GM23338 (cell line): ENCODE measurements around the gene OGG1. TPM values are rescaled to one million over a fixed set of nuclear protein-coding genes. Genes with fewer than 3 reads are reported as not detected.

Experiments used
- ATAC-seq: fragments of 200-7000 bp; cut with Tn5 transposase; 3 replicates; pipeline ENCODE4 v1.9.1; 2020
- DNase-seq: peaks from one replicate; pipeline ENCODE4 v3.0.0-alpha.2; 2015; ENCODE audit warnings: low spot score
- H2AFZ ChIP-seq: fragments of 200-600 bp; sonication (generic); 2 replicates; pipeline ENCODE4 v1.8.0; 2016; ENCODE audit warnings: antibody characterized with exemption, mild to moderate bottlenecking, moderate library complexity
- H3F3A ChIP-seq: fragments of 200-600 bp; sonication (generic); replicated peaks from 2 replicates; pipeline ENCODE4 v1.8.0; 2017; ENCODE audit warnings: antibody characterized with exemption, mixed run types, low read depth
- H3K27ac ChIP-seq: fragments of 200-600 bp; sonication (generic); 2 replicates; pipeline ENCODE4 v1.6.1; 2016; ENCODE audit warnings: low read depth
- H3K27me3 ChIP-seq: fragments of 200-600 bp; sonication (generic); 2 replicates; pipeline ENCODE4 v1.8.0; 2016; ENCODE audit warnings: mild to moderate bottlenecking, mixed run types, moderate library complexity; ENCODE audit not compliant: insufficient read depth
- H3K36me3 ChIP-seq: fragments of 200-600 bp; sonication (generic); 2 replicates; pipeline ENCODE4 v1.8.0; 2016; ENCODE audit warnings: mild to moderate bottlenecking; ENCODE audit not compliant: insufficient read depth
- H3K4me1 ChIP-seq: fragments of 200-600 bp; sonication (generic); 2 replicates; pipeline ENCODE4 v1.8.0; 2016; ENCODE audit warnings: mild to moderate bottlenecking, moderate library complexity; ENCODE audit not compliant: insufficient read depth
- H3K4me2 ChIP-seq: fragments of 200-600 bp; sonication (generic); 2 replicates; pipeline ENCODE4 v1.7.1; 2017; ENCODE audit warnings: mixed run types
- H3K4me3 ChIP-seq: fragments of 200-600 bp; sonication (generic); 2 replicates; pipeline ENCODE4 v1.6.1; 2016; ENCODE audit warnings: mixed run types
- H3K79me2 ChIP-seq: fragments of 200-600 bp; sonication (generic); replicated peaks from 2 replicates; pipeline ENCODE4 v1.8.0; 2017; ENCODE audit warnings: mild to moderate bottlenecking; ENCODE audit not compliant: insufficient read depth
- H3K9me2 ChIP-seq: fragments of 200-600 bp; sonication (generic); 2 replicates; pipeline ENCODE4 v1.8.0; 2017; ENCODE audit not compliant: insufficient read depth
- H4K20me1 ChIP-seq: fragments of 200-600 bp; sonication (generic); replicated peaks from 2 replicates; pipeline ENCODE4 v1.8.0; 2017; ENCODE audit warnings: mild to moderate bottlenecking; ENCODE audit not compliant: insufficient read depth
- H3K27ac Mint-ChIP-seq: 2 replicates; pipeline ENCODE4 v1.8.0; 2020; ENCODE audit warnings: inconsistent platforms, mild to moderate bottlenecking, moderate library complexity, mixed read lengths
- H3K27me3 Mint-ChIP-seq: 3 replicates; pipeline ENCODE4 v1.8.0; 2022; ENCODE audit warnings: low read depth, mild to moderate bottlenecking, moderate library complexity, mixed read lengths, inconsistent platforms; ENCODE audit not compliant: insufficient read depth, poor library complexity
- H3K36me3 Mint-ChIP-seq: 3 replicates; pipeline ENCODE4 v1.8.0; 2021; ENCODE audit warnings: low read depth, mild to moderate bottlenecking, inconsistent platforms, moderate library complexity, mixed read lengths
- H3K4me1 Mint-ChIP-seq: 3 replicates; pipeline ENCODE4 v1.8.0; 2020; ENCODE audit warnings: mild to moderate bottlenecking, inconsistent platforms, mixed read lengths
- H3K4me3 Mint-ChIP-seq: 3 replicates; pipeline ENCODE4 v1.8.0; 2021; ENCODE audit warnings: moderate library complexity, mild to moderate bottlenecking, inconsistent platforms, mixed read lengths
- H3K9me3 Mint-ChIP-seq: 3 replicates; pipeline ENCODE4 v1.8.0; 2020; ENCODE audit warnings: moderate library complexity, mild to moderate bottlenecking, inconsistent platforms, mixed read lengths
- CREB1 ChIP-seq: fragments of 250-450 bp; sonication (Bioruptor Pico); IDR thresholded peaks from 2 replicates; pipeline ENCODE4 v1.5.0; 2020; ENCODE audit warnings: low read depth, mild to moderate bottlenecking, moderate library complexity
- CTCF ChIP-seq, 2 experiments: fragments of 200-600 bp in 1 of 2; sonication (generic) in 1 of 2; conservative IDR thresholded peaks; 2 replicates each; pipeline versions ENCODE4 v1.5.1 to v1.6.1; 2016 to 2017; ENCODE audit warnings: antibody characterized with exemption in 2 of 2, low read depth in 2 of 2, mild to moderate bottlenecking in 2 of 2, moderate library complexity in 1 of 2
- EZH2 ChIP-seq: fragments of 200-600 bp; sonication (generic); IDR thresholded peaks from one replicate; pipeline ENCODE4 v1.8.0; 2017; ENCODE audit warnings: antibody characterized with exemption, mild to moderate bottlenecking, low read depth; ENCODE audit not compliant: unreplicated experiment
- NANOG ChIP-seq: IDR thresholded peaks from 2 replicates; pipeline ENCODE4 v1.6.1; 2016; ENCODE audit warnings: antibody characterized with exemption, borderline replicate concordance
- REST ChIP-seq: IDR thresholded peaks from one replicate; pipeline ENCODE4 v1.6.1; 2018; ENCODE audit warnings: antibody characterized with exemption; ENCODE audit not compliant: unreplicated experiment
- ZNF114 ChIP-seq: fragments of 250-450 bp; sonication (Bioruptor Pico); IDR thresholded peaks from 2 replicates; pipeline ENCODE4 v1.5.0; 2020; ENCODE audit warnings: mild to moderate bottlenecking, moderate library complexity
- ZNF331 ChIP-seq: fragments of 250-450 bp; sonication (Bioruptor Pico); IDR thresholded peaks from 2 replicates; pipeline ENCODE4 v1.5.0; 2020; ENCODE audit warnings: low read depth, mild to moderate bottlenecking, moderate library complexity
- ZNF462 ChIP-seq: fragments of 250-450 bp; sonication (Bioruptor Pico); IDR thresholded peaks from 2 replicates; pipeline ENCODE4 v1.5.0; 2020; ENCODE audit warnings: mild to moderate bottlenecking, moderate library complexity
- polyA plus RNA-seq: library from polyadenylated mRNA; unstranded; fragments of >200 nt; fragmentation: Nextera tagmentation; extraction: Ambion mirVana; gene quantifications from 2 replicates; pipeline ENCODE4 v1.2.1, GENCODE V29; 2016
- total RNA-seq: library from RNA; depleted of rRNA; stranded (reverse); fragments of >200 nt; shearing (Covaris generic); gene quantifications from 2 replicates; pipeline ENCODE4 v1.2.3, GENCODE V29; 2014
- TF ChIP-seq, protein P1 (sequence below): IDR thresholded peaks from 2 replicates; pipeline ENCODE4 v1.6.1; 2016; ENCODE audit warnings: antibody characterized with exemption

OGG1 gene
- total and polyA plus RNA-seq, 2 experiments from 2014 or later: 20.6 to 27.6 TPM

GRCh38 chr3:9785602-9786001, 35.9 kb downstream of the OGG1 start:
- no peaks in the 10 kb centered on the region for H3K4me1 Mint-ChIP-seq
- Histone ChIP-seq H3K36me3 (peaks cover 10% of the 10 kb centered on the region; the same call in 1 of the 2 replicates), H2AFZ (no peak overlapping the region), H4K20me1 (no peaks in the 10 kb centered on the region; the same call in 1 of the 2 replicates), H3K27ac (no peak overlapping the region), H3K27me3 (no peaks in the 10 kb centered on the region), H3F3A (0 out of 2 replicates have a peak, but pooled peaks cover 8% of the 10 kb centered on the region), H3K9me2 (no peaks in the 10 kb centered on the region), H3K4me2 (no peak overlapping the region), H3K4me3 (no peak overlapping the region), H3K79me2 (no peaks in the 10 kb centered on the region), H3K4me1 (no peaks in the 10 kb centered on the region)
- H3K4me3 Mint-ChIP-seq: no peak overlapping the region
- no peaks in the 10 kb centered on the region for H3K9me3 Mint-ChIP-seq
- no peak for DNase-seq
- H3K36me3 Mint-ChIP-seq: peaks cover 80% of the 10 kb centered on the region
- H3K27me3 Mint-ChIP-seq: peaks cover 3% of the 10 kb centered on the region
- TF ChIP-seq ZNF331 (CRISPR knock-in tag) (no peak), ZNF462 (CRISPR knock-in tag) (no peak), NANOG (no peak), EZH2 (no peak), REST (no peak), CTCF (conservative IDR thresholded peaks at IDR 0.05; ENCODE audit: low read depth in 2 of 2) (no peak), CREB1 (CRISPR knock-in tag) (no peak), ZNF114 (CRISPR knock-in tag) (no peak)
- TF ChIP-seq, protein P1, sequence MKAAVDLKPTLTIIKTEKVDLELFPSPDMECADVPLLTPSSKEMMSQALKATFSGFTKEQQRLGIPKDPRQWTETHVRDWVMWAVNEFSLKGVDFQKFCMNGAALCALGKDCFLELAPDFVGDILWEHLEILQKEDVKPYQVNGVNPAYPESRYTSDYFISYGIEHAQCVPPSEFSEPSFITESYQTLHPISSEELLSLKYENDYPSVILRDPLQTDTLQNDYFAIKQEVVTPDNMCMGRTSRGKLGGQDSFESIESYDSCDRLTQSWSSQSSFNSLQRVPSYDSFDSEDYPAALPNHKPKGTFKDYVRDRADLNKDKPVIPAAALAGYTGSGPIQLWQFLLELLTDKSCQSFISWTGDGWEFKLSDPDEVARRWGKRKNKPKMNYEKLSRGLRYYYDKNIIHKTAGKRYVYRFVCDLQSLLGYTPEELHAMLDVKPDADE: no peak
- no peak for ATAC-seq
- H3K27ac Mint-ChIP-seq: no peak overlapping the region
